ENCODE measurements around the gene FAT1. TPM values are rescaled to one million over a fixed set of nuclear protein-coding genes. Genes with fewer than 3 reads are reported as not detected.

FAT1 gene
- total RNA-seq, 1 donor from 2014 or later, result 47.1 TPM

GRCh38 chr4:186733778-186734177 is 10.1 kb upstream of the FAT1 start:
- Histone ChIP-seq H3K4me3 (no peak overlapping the region), H3K27me3 (no peaks in the 10 kb centered on the region), H3K9me3 (no peaks in the 10 kb centered on the region), H3K36me3 (no peaks in the 10 kb centered on the region), H3K4me1 (no peaks in the 10 kb centered on the region), H3K27ac (no peak overlapping the region)
- intact Hi-C loops (cut with DNase I), result no loop called here
- TF ChIP-seq CTCF (IDR thresholded peaks at IDR 0.05) (no peak), POLR2A (IDR thresholded peaks at IDR 0.05) (no peak)
- DNase-seq (ENCODE audit: extremely low spot score in 2 of 2), result no peak

DNA sequence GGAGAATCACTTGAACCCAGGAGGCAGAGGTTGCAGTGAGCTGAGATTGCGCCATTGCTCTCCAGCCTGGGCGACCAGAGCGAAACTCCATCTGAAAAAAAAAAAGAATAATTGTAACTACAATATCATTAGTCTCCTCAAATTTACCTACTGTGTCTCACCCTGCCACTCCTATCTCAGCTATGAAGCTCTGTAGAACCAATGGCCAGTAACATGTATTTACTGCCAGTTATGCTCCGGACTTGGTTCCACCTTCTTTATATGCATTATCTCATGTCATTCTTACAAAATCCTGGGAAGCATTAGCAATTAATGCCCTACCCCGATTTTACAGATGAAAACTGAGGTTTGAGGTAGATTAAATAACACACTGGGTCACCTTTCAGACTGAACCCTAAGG is 7.0 kb upstream of the FAT1 start:
- H3K4me1 ChIP-seq, result peaks cover 7% of the 10 kb centered on the region
- no peak for DNase-seq (ENCODE audit: extremely low spot score in 2 of 2)
- H3K36me3 ChIP-seq, result no peaks in the 10 kb centered on the region
- no peaks in the 10 kb centered on the region for H3K27me3 ChIP-seq
- H3K4me3 ChIP-seq, result no peak overlapping the region
- H3K9me3 ChIP-seq, result no peaks in the 10 kb centered on the region
- H3K27ac ChIP-seq, result no peak overlapping the region
- intact Hi-C loops (cut with DNase I), result no loop called here
- no peak for TF ChIP-seq POLR2A (IDR thresholded peaks at IDR 0.05)

DNA sequence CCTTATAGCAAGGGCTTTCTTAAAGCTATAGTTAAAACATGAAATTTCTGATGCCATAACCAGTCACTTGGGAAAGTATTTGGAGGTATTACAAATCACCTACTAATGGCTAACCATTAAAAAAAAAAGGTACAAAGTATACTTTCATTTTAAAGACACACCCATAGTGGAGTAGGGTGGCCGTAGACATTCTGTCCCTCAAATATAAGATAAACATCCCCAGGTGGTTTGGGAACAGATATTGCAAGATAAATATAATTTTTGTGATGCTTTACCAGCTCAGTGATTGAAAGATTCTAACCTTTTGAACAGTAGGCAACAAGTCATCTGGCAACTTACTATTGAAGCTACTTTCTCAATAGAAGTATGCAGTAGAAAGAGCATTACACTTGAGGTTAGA is 6.2 kb upstream of the FAT1 start:
- H3K4me1 ChIP-seq, result peaks cover 7% of the 10 kb centered on the region
- DNase-seq (ENCODE audit: extremely low spot score in 2 of 2), result no peak
- intact Hi-C loops (cut with DNase I), result loop anchor here (10.0 kb wide), 1 partner anchor 115 kb away; no protein-coding TSS in a partner anchor
- H3K36me3 ChIP-seq, result no peaks in the 10 kb centered on the region
- no peak for TF ChIP-seq CTCF (IDR thresholded peaks at IDR 0.05)
- no peaks in the 10 kb centered on the region for H3K9me3 ChIP-seq
- no peak overlapping the region for H3K27ac ChIP-seq
- H3K4me3 ChIP-seq, result no peak overlapping the region
- no peaks in the 10 kb centered on the region for H3K27me3 ChIP-seq

- peaks cover 7% of the 10 kb centered on the region for H3K4me1 ChIP-seq
- no peaks in the 10 kb centered on the region for H3K36me3 ChIP-seq
- no peaks in the 10 kb centered on the region for H3K27me3 ChIP-seq
- no peak overlapping the region for H3K4me3 ChIP-seq
- H3K27ac ChIP-seq, result no peak overlapping the region
- no peak for DNase-seq (ENCODE audit: extremely low spot score in 2 of 2)
- intact Hi-C loops (cut with DNase I), result loop anchor here (10.0 kb wide), 1 partner anchor 116 kb away; no protein-coding TSS in a partner anchor
- no peak for TF ChIP-seq CTCF (IDR thresholded peaks at IDR 0.05)
- TF ChIP-seq POLR2A (IDR thresholded peaks at IDR 0.05), result no peak
- TF ChIP-seq POLR2AphosphoS5 (IDR thresholded peaks at IDR 0.05; ENCODE audit: insufficient read depth in 1 of 2, low read depth in 1 of 2), result no peak
- no peaks in the 10 kb centered on the region for H3K9me3 ChIP-seq
Measured at GRCh38 chr4:186728631-186729271, 5.1 kb upstream of the FAT1 start.

DNA sequence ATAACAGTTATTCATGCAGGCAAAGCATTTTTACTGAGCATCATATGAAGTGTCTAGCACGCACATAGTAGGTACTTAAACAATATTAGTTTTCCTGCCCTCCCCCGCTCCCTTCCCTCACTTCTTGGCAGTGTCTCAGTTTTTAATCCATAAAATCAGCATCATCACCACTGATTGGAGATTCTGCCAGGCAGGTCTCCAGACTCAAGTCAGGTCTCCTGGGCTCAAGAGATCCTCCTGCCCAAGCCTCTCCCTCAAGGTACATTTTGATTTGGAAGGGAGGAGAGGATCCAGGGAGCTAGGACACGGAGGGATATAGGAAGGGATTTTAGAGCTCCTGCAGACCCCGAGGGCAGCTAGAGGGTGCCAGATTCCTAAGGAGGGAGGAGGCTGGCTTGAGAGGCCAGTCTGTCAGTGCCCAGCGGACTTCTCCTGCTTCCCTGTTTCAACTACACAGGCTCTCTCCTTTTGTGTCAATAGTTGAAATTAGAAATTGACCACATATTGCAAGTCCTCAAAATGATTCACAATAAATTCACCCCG is 4.4 kb upstream of the FAT1 start:
- no peak overlapping the region for H3K27ac ChIP-seq
- TF ChIP-seq POLR2A (IDR thresholded peaks at IDR 0.05) (no peak), CTCF (IDR thresholded peaks at IDR 0.05) (no peak), POLR2AphosphoS5 (IDR thresholded peaks at IDR 0.05; ENCODE audit: insufficient read depth in 1 of 2, low read depth in 1 of 2) (no peak)
- intact Hi-C loops (cut with DNase I), result loop anchor here (10.0 kb wide), 1 partner anchor 117 kb away; no protein-coding TSS in a partner anchor
- no peaks in the 10 kb centered on the region for H3K9me3 ChIP-seq
- H3K4me3 ChIP-seq, result no peak overlapping the region
- no peak for DNase-seq (ENCODE audit: extremely low spot score in 2 of 2)
- no peaks in the 10 kb centered on the region for H3K36me3 ChIP-seq
- H3K27me3 ChIP-seq, result no peaks in the 10 kb centered on the region
- peaks cover 7% of the 10 kb centered on the region for H3K4me1 ChIP-seq
